ENCODE results near the gene GRIK3. TPM values are rescaled to one million over a fixed set of nuclear protein-coding genes. Genes with fewer than 3 reads are reported as not detected.

The GRIK3 gene
- total RNA-seq, 4 donors from 2014 or later = 0.13 to 0.42 (median 0.15) TPM; not detected in 1

- no peaks in the 10 kb centered on the region for H3K36me3 ChIP-seq
- H3K4me3 ChIP-seq (replicated peaks in 1 of 3) = no peak overlapping the region
- no peaks in the 10 kb centered on the region for H3K27me3 ChIP-seq
- H3K4me1 ChIP-seq = peaks cover 0 to 12% of the 10 kb centered on the region in 2 donors
- 91 to 94% methylated on average over 2 of the region's 2 CpGs for WGBS, 2 donors
- intact Hi-C loops (cut with DNase I) = no loop called here
- H3K27ac ChIP-seq = no peak overlapping the region
- no peak for TF ChIP-seq POLR2A (IDR thresholded peaks at IDR 0.05)
- no peak for TF ChIP-seq CTCF (IDR thresholded peaks at IDR 0.05)
- H3K9me3 ChIP-seq = no peaks in the 10 kb centered on the region
- no peak for DNase-seq
These were observed 194.8 kb downstream of the GRIK3 start for GRCh38 chr1:36839485-36839884.

- intact Hi-C loops (cut with DNase I) = no loop called here
- no peak for DNase-seq
- Histone ChIP-seq H3K4me3 (replicated peaks in 1 of 3) (no peak overlapping the region), H3K4me1 (peaks cover 0 to 12% of the 10 kb centered on the region in 2 donors), H3K27ac (no peak overlapping the region), H3K27me3 (no peaks in the 10 kb centered on the region), H3K9me3 (no peaks in the 10 kb centered on the region), H3K36me3 (no peaks in the 10 kb centered on the region)
- TF ChIP-seq CTCF (IDR thresholded peaks at IDR 0.05) (no peak), POLR2A (IDR thresholded peaks at IDR 0.05) (no peak)
- WGBS, 2 donors = 51 to 69% methylated on average over 8 of the region's 8 CpGs
These were observed 195.4 kb downstream of the GRIK3 start for GRCh38 chr1:36838888-36839287.

GRCh38 chr1:36836916-36837315 is 197.4 kb downstream of the GRIK3 start:
- H3K27ac ChIP-seq = no peak overlapping the region
- no peak for DNase-seq
- intact Hi-C loops (cut with DNase I) = no loop called here
- no peak for TF ChIP-seq CTCF (IDR thresholded peaks at IDR 0.05)
- no peak for TF ChIP-seq POLR2A (IDR thresholded peaks at IDR 0.05)
- no peaks in the 10 kb centered on the region for H3K36me3 ChIP-seq
- H3K27me3 ChIP-seq = no peaks in the 10 kb centered on the region
- H3K4me1 ChIP-seq = peaks cover 0 to 6% of the 10 kb centered on the region in 2 donors
- no peaks in the 10 kb centered on the region for H3K9me3 ChIP-seq
- 33 to 39% methylated on average over 3 of the region's 3 CpGs for WGBS, 2 donors
- no peak overlapping the region for H3K4me3 ChIP-seq (replicated peaks in 1 of 3)

GRCh38 chr1:36836196-36836883 is 198.0 kb downstream of the GRIK3 start:
- H3K36me3 ChIP-seq = no peaks in the 10 kb centered on the region
- no peak overlapping the region for H3K27ac ChIP-seq
- no peak overlapping the region for H3K4me3 ChIP-seq (replicated peaks in 1 of 3)
- H3K27me3 ChIP-seq = no peaks in the 10 kb centered on the region
- no peaks in the 10 kb centered on the region for H3K9me3 ChIP-seq
- peaks cover 0 to 1% of the 10 kb centered on the region in 2 donors for H3K4me1 ChIP-seq
- intact Hi-C loops (cut with DNase I) = no loop called here
- TF ChIP-seq POLR2A (IDR thresholded peaks at IDR 0.05) = no peak
- TF ChIP-seq CTCF (IDR thresholded peaks at IDR 0.05) = no peak
- peak; percentile 17 to 25 for DNase-seq
- WGBS, 2 donors = 32 to 55% methylated on average over 10 to 11 of the region's 11 CpGs

- H3K4me3 ChIP-seq (replicated peaks in 1 of 3) = no peak overlapping the region
- no peaks in the 10 kb centered on the region for H3K4me1 ChIP-seq
- H3K27me3 ChIP-seq = no peaks in the 10 kb centered on the region
- H3K36me3 ChIP-seq = no peaks in the 10 kb centered on the region
- intact Hi-C loops (cut with DNase I) = no loop called here
- H3K9me3 ChIP-seq = no peaks in the 10 kb centered on the region
- 35 to 51% methylated on average over 4 of the region's 4 CpGs for WGBS, 2 donors
- H3K27ac ChIP-seq = no peak overlapping the region
- TF ChIP-seq CTCF (IDR thresholded peaks at IDR 0.05) (no peak), POLR2A (IDR thresholded peaks at IDR 0.05) (no peak)
- no peak for DNase-seq
These were observed 198.6 kb downstream of the GRIK3 start for GRCh38 chr1:36835696-36836095.
